Subcutaneous abdominal adipose tissue (tissue), 5 donors: Measurements from ENCODE around the gene ZFAND3.
"Not testable (repeated sequence)": the region's sequence is repeated elsewhere in the genome, so short reads cannot be mapped to it uniquely, and the experiment has no call there.

Experiments
- H3K27ac ChIP-seq: one replicate; pipeline ENCODE4 v1.7.0; 2013; ENCODE audit warnings: low read depth, mild to moderate bottlenecking, inconsistent platforms, low read length, moderate library complexity
- H3K27me3 ChIP-seq, 5 donors: one replicate each; pipeline ENCODE4 v1.7.0; 2013; ENCODE audit warnings: low read length in 5 of 5, inconsistent platforms in 1 of 5; ENCODE audit not compliant: control insufficient read depth in 5 of 5, insufficient read depth in 4 of 5
- H3K36me3 ChIP-seq, 5 donors: one replicate each; pipeline ENCODE4 v1.7.0; 2013; ENCODE audit warnings: low read length in 5 of 5; ENCODE audit not compliant: control insufficient read depth in 5 of 5, insufficient read depth in 5 of 5
- H3K4me1 ChIP-seq, 5 donors: one replicate each; pipeline ENCODE4 v1.7.0; 2013; ENCODE audit warnings: low read length in 5 of 5, mild to moderate bottlenecking in 3 of 5, moderate library complexity in 1 of 5; ENCODE audit not compliant: control insufficient read depth in 5 of 5, insufficient read depth in 5 of 5
- H3K4me3 ChIP-seq, 5 donors: one replicate each; pipeline ENCODE4 v1.7.0; 2013; ENCODE audit warnings: low read length in 5 of 5, low read depth in 1 of 5
- H3K9ac ChIP-seq, 5 donors: one replicate each; pipeline ENCODE4 v1.7.0; 2013; ENCODE audit warnings: low read length in 5 of 5, mild to moderate bottlenecking in 4 of 5, moderate library complexity in 3 of 5
- H3K9me3 ChIP-seq, 5 donors: one replicate each; pipeline ENCODE4 v1.7.0; 2013; ENCODE audit warnings: low read length in 5 of 5; ENCODE audit not compliant: control insufficient read depth in 5 of 5
- donor health status: healthy.
- donor health status: healthy.
- donor health status: healthy.
- donor health status: healthy.
- donor health status: healthy.

ZFAND3 gene

GRCh38 chr6:37983720-37984501 lies 164.4 kb downstream of the ZFAND3 start:
- H3K27ac ChIP-seq = no peak overlapping the region
- H3K27me3 ChIP-seq = no peaks in the 10 kb centered on the region
- H3K4me3 ChIP-seq = no peak overlapping the region
- H3K4me1 ChIP-seq = peaks cover 9 to 27% (median 20%) of the 10 kb centered on the region in 5 donors
- no peak overlapping the region for H3K9ac ChIP-seq
- no peaks in the 10 kb centered on the region for H3K9me3 ChIP-seq
- H3K36me3 ChIP-seq = no peaks in the 10 kb centered on the region

- Histone ChIP-seq H3K27me3 (no peaks in the 10 kb centered on the region), H3K36me3 (no peaks in the 10 kb centered on the region), H3K27ac (no peak overlapping the region), H3K4me3 (no peak overlapping the region), H3K9ac (no peak overlapping the region), H3K4me1 (peaks cover 9 to 34% (median 27%) of the 10 kb centered on the region in 5 donors), H3K9me3 (no peaks in the 10 kb centered on the region)
These were observed 165.1 kb downstream of the ZFAND3 start for GRCh38 chr6:37984578-37984977.

GRCh38 chr6:37985355-37985754 lies 165.8 kb downstream of the ZFAND3 start:
- Histone ChIP-seq H3K9me3 (no peaks in the 10 kb centered on the region), H3K27ac (no peak overlapping the region), H3K4me3 (no peak overlapping the region), H3K4me1 (peaks cover 6 to 33% (median 31%) of the 10 kb centered on the region in 5 donors), H3K36me3 (no peaks in the 10 kb centered on the region), H3K9ac (no peak overlapping the region), H3K27me3 (no peaks in the 10 kb centered on the region)

- no peak overlapping the region for H3K4me3 ChIP-seq
- no peak overlapping the region for H3K9ac ChIP-seq
- no peaks in the 10 kb centered on the region for H3K9me3 ChIP-seq
- peak overlapping the region; percentile 44 for H3K27ac ChIP-seq
- no peaks in the 10 kb centered on the region for H3K27me3 ChIP-seq
- peaks cover 5 to 39% (median 32%) of the 10 kb centered on the region in 5 donors for H3K4me1 ChIP-seq
- H3K36me3 ChIP-seq = no peaks in the 10 kb centered on the region
These were observed 167.5 kb downstream of the ZFAND3 start for GRCh38 chr6:37987018-37987417.

- Histone ChIP-seq H3K27ac (peak overlapping the region; percentile 44), H3K9me3 (no peaks in the 10 kb centered on the region), H3K36me3 (no peaks in the 10 kb centered on the region), H3K27me3 (no peaks in the 10 kb centered on the region), H3K4me1 (peaks cover 5 to 39% (median 33%) of the 10 kb centered on the region in 5 donors), H3K4me3 (no peak overlapping the region), H3K9ac (no peak overlapping the region)
These were observed 168.0 kb downstream of the ZFAND3 start for GRCh38 chr6:37987559-37987958.

GRCh38 chr6:37988127-37988526 lies 168.6 kb downstream of the ZFAND3 start:
- peaks cover 5 to 39% (median 33%) of the 10 kb centered on the region in 5 donors for H3K4me1 ChIP-seq
- no peaks in the 10 kb centered on the region for H3K27me3 ChIP-seq
- no peaks in the 10 kb centered on the region for H3K36me3 ChIP-seq
- peak overlapping the region; percentile 42 for H3K27ac ChIP-seq
- H3K4me3 ChIP-seq = no peak overlapping the region
- H3K9ac ChIP-seq = no peak overlapping the region
- no peaks in the 10 kb centered on the region for H3K9me3 ChIP-seq

GRCh38 chr6:37988696-37989095 lies 169.2 kb downstream of the ZFAND3 start:
- no peak overlapping the region for H3K9ac ChIP-seq
- H3K9me3 ChIP-seq = no peaks in the 10 kb centered on the region
- H3K27ac ChIP-seq = peak overlapping the region; percentile 42
- H3K27me3 ChIP-seq = no peaks in the 10 kb centered on the region
- no peak overlapping the region for H3K4me3 ChIP-seq
- no peaks in the 10 kb centered on the region for H3K36me3 ChIP-seq
- H3K4me1 ChIP-seq = peaks cover 5 to 39% (median 33%) of the 10 kb centered on the region in 5 donors

- H3K27ac ChIP-seq = peak overlapping the region; percentile 5
- no peaks in the 10 kb centered on the region for H3K27me3 ChIP-seq
- H3K4me1 ChIP-seq = peaks cover 5 to 38% (median 32%) of the 10 kb centered on the region in 5 donors
- H3K9ac ChIP-seq = peak overlapping the region in 1 of 5 donors; percentile 27
- no peaks in the 10 kb centered on the region for H3K36me3 ChIP-seq
- H3K4me3 ChIP-seq = no peak overlapping the region
- H3K9me3 ChIP-seq = no peaks in the 10 kb centered on the region
These were observed 171.4 kb downstream of the ZFAND3 start for GRCh38 chr6:37990762-37991525.

- Histone ChIP-seq H3K9me3 (no peaks in the 10 kb centered on the region), H3K27me3 (no peaks in the 10 kb centered on the region), H3K4me3 (no peak overlapping the region), H3K36me3 (no peaks in the 10 kb centered on the region), H3K9ac (no peak overlapping the region), H3K27ac (no peak overlapping the region), H3K4me1 (peaks cover 5 to 37% (median 30%) of the 10 kb centered on the region in 5 donors)
These were observed 173.2 kb downstream of the ZFAND3 start for GRCh38 chr6:37992749-37993148.

- not testable (repeated sequence) for H3K4me3 ChIP-seq, H3K27me3 ChIP-seq, H3K27ac ChIP-seq, H3K9ac ChIP-seq, H3K9me3 ChIP-seq, H3K36me3 ChIP-seq
- H3K4me1 ChIP-seq = peaks cover 3 to 33% (median 26%) of the 10 kb centered on the region in 5 donors
These were observed 173.7 kb downstream of the ZFAND3 start for GRCh38 chr6:37993194-37993593.
